DND-41 (cell line): ENCODE results near the gene TMBIM6.

ENCODE experiments used
- ATAC-seq: fragments of 200-7000 bp; cut with Tn5 transposase; 3 replicates; pipeline ENCODE4 v1.9.1; 2021; ENCODE audit warnings: low read depth; ENCODE audit not compliant: insufficient read depth
- DNase-seq: peaks from one replicate; pipeline ENCODE4 v3.0.0-alpha.2; 2020
- H2AFZ ChIP-seq: 2 replicates; pipeline ENCODE4 v1.6.0; 2012; ENCODE audit warnings: low read depth, low read length
- H3K27ac ChIP-seq: 2 replicates; pipeline ENCODE4 v1.5.1; 2012; ENCODE audit warnings: low read length, inconsistent platforms
- H3K27me3 ChIP-seq: fragments of 200-600 bp; sonication (generic); 2 replicates; pipeline ENCODE4 v1.6.0; 2012; ENCODE audit warnings: low read length, mild to moderate bottlenecking, inconsistent platforms; ENCODE audit not compliant: insufficient read depth, poor library complexity
- H3K36me3 ChIP-seq: 2 replicates; pipeline ENCODE4 v1.5.1; 2012; ENCODE audit warnings: low read length, inconsistent platforms; ENCODE audit not compliant: insufficient read depth
- H3K4me1 ChIP-seq: 2 replicates; pipeline ENCODE4 v1.5.1; 2012; ENCODE audit warnings: mild to moderate bottlenecking, low read length; ENCODE audit not compliant: insufficient read depth
- H3K4me2 ChIP-seq: 2 replicates; pipeline ENCODE4 v1.6.0; 2012; ENCODE audit warnings: mild to moderate bottlenecking, moderate library complexity, low read length, inconsistent platforms; ENCODE audit not compliant: insufficient read depth
- H3K4me3 ChIP-seq, 2 experiments: fragments of 200-600 bp in 1 of 2; shearing (Covaris generic) in 1 of 2; 2 replicates each; pipeline ENCODE4 v1.5.1; 2012 to 2016; ENCODE audit warnings: inconsistent platforms in 2 of 2, low read length in 2 of 2, mild to moderate bottlenecking in 2 of 2, low read depth in 1 of 2, moderate library complexity in 1 of 2
- H3K79me2 ChIP-seq: 2 replicates; pipeline ENCODE4 v1.6.0; 2012; ENCODE audit warnings: low read length, inconsistent platforms; ENCODE audit not compliant: insufficient read depth
- H3K9ac ChIP-seq: 2 replicates; pipeline ENCODE4 v1.6.0; 2012; ENCODE audit warnings: low read depth, mild to moderate bottlenecking, inconsistent platforms, low read length, moderate library complexity
- H3K9me3 ChIP-seq: 2 replicates; pipeline ENCODE4 v1.5.1; 2012; ENCODE audit warnings: low read length, moderate library complexity, mild to moderate bottlenecking, inconsistent platforms; ENCODE audit not compliant: insufficient read depth, severe bottlenecking
- H4K20me1 ChIP-seq: 2 replicates; pipeline ENCODE4 v1.6.0; 2012; ENCODE audit warnings: low read length; ENCODE audit not compliant: insufficient read depth
- CTCF ChIP-seq: IDR thresholded peaks from 2 replicates; pipeline ENCODE4 v1.5.1; 2012; ENCODE audit warnings: borderline replicate concordance, low read length, moderate library complexity, mild to moderate bottlenecking; ENCODE audit not compliant: poor library complexity, severe bottlenecking; ENCODE audit errors: extremely low read depth
- EZH2 ChIP-seq: IDR thresholded peaks from 3 replicates; pipeline ENCODE4 v1.6.1; 2012; ENCODE audit warnings: borderline replicate concordance, low read depth, mild to moderate bottlenecking, moderate library complexity, low read length, inconsistent platforms; ENCODE audit not compliant: severe bottlenecking

The TMBIM6 gene

GRCh38 chr12:49811136-49811535 is 69.8 kb downstream of the TMBIM6 start:
- H3K27me3 ChIP-seq, result no peaks in the 10 kb centered on the region
- ATAC-seq (peak; percentile 39; the same call in 1 of the 3 replicates), DNase-seq (no peak)
- no peak overlapping the region for H3K9ac ChIP-seq
- no peaks in the 10 kb centered on the region for H3K9me3 ChIP-seq
- no peak for TF ChIP-seq CTCF
- TF ChIP-seq EZH2, result no peak
- H3K36me3 ChIP-seq, result peaks cover 5% of the 10 kb centered on the region; the same call in 1 of the 2 replicates
- no peak overlapping the region for H3K4me3 ChIP-seq
- H3K27ac ChIP-seq, result no peak overlapping the region
- no peak overlapping the region for H2AFZ ChIP-seq
- peaks cover 42% of the 10 kb centered on the region for H3K79me2 ChIP-seq
- peaks cover 40% of the 10 kb centered on the region for H4K20me1 ChIP-seq
- H3K4me2 ChIP-seq, result no peak overlapping the region
- no peaks in the 10 kb centered on the region for H3K4me1 ChIP-seq

- TF ChIP-seq CTCF (no peak), EZH2 (no peak)
- Histone ChIP-seq H3K4me2 (no peak overlapping the region), H3K4me3 (no peak overlapping the region), H3K36me3 (peaks cover 5% of the 10 kb centered on the region; the same call in 1 of the 2 replicates), H3K27me3 (no peaks in the 10 kb centered on the region), H3K9me3 (no peaks in the 10 kb centered on the region), H2AFZ (no peak overlapping the region), H3K9ac (no peak overlapping the region), H3K79me2 (peaks cover 47% of the 10 kb centered on the region), H4K20me1 (peaks cover 38% of the 10 kb centered on the region), H3K27ac (no peak overlapping the region), H3K4me1 (no peaks in the 10 kb centered on the region)
- ATAC-seq (no peak), DNase-seq (no peak)
Observed at GRCh38 chr12:49811961-49812401, 70.6 kb downstream of the TMBIM6 start.

GRCh38 chr12:49813131-49813530 is 71.8 kb downstream of the TMBIM6 start:
- Histone ChIP-seq H3K79me2 (peaks cover 43% of the 10 kb centered on the region), H3K4me2 (no peak overlapping the region), H2AFZ (no peak overlapping the region), H3K36me3 (peaks cover 5% of the 10 kb centered on the region; the same call in 1 of the 2 replicates), H3K27me3 (no peaks in the 10 kb centered on the region), H4K20me1 (peaks cover 36% of the 10 kb centered on the region), H3K27ac (no peak overlapping the region), H3K9ac (no peak overlapping the region), H3K4me1 (no peaks in the 10 kb centered on the region), H3K4me3 (no peak overlapping the region), H3K9me3 (no peaks in the 10 kb centered on the region)
- no peak; the same call in 2 of the 3 replicates for ATAC-seq
- TF ChIP-seq CTCF (no peak), EZH2 (no peak)
- DNase-seq, result no peak
